HEK293T (cell line): ENCODE measurements around the gene DNASE1L1.

ENCODE experiments used
- CTCF ChIA-PET: fragments of 350-600 bp; formaldehyde crosslinking; extraction: SDS; loops from one replicate; lab custom pipeline; 2021; ENCODE audit warnings: antibody characterized with exemption, inconsistent platforms; lab: Yijun Ruan, JAX
- POLR2A ChIA-PET: fragments of 350-600 bp; formaldehyde crosslinking; extraction: SDS; loops from one replicate; lab custom pipeline; 2020; ENCODE audit warnings: antibody characterized with exemption, inconsistent platforms; lab: Yijun Ruan, JAX
- DNase-seq: peaks from one replicate; pipeline ENCODE4 v3.0.0; 2012; ENCODE audit warnings: mixed read lengths; ENCODE audit errors: extremely low spot score
- ARNT ChIP-seq: fragments of 450-650 bp; IDR thresholded peaks from 2 replicates; pipeline ENCODE4 v1.6.1; 2017; ENCODE audit warnings: mild to moderate bottlenecking
- BHLHE40 ChIP-seq: fragments of 450-650 bp; IDR thresholded peaks from 2 replicates; pipeline ENCODE4 v1.6.1; 2016; ENCODE audit warnings: mild to moderate bottlenecking, moderate library complexity, borderline replicate concordance
- CTBP1 ChIP-seq: fragments of 450-650 bp; IDR thresholded peaks from 2 replicates; pipeline ENCODE4 v1.6.1; 2016; ENCODE audit warnings: borderline replicate concordance
- ELF4 ChIP-seq: fragments of 450-650 bp; IDR thresholded peaks from 2 replicates; pipeline ENCODE4 v1.6.1; 2017; ENCODE audit warnings: antibody characterized with exemption
- FOXA1 ChIP-seq: fragments of 450-650 bp; IDR thresholded peaks from 2 replicates; pipeline ENCODE4 v1.6.1; 2016; ENCODE audit warnings: mild to moderate bottlenecking
- FOXK2 ChIP-seq: fragments of 450-650 bp; IDR thresholded peaks from 2 replicates; pipeline ENCODE4 v1.6.1; 2016; ENCODE audit warnings: mild to moderate bottlenecking
- FOXM1 ChIP-seq: fragments of 450-650 bp; IDR thresholded peaks from 2 replicates; pipeline ENCODE4 v1.6.1; 2017; ENCODE audit warnings: mild to moderate bottlenecking, borderline replicate concordance
- HDGF ChIP-seq: fragments of 450-650 bp; IDR thresholded peaks from 2 replicates; pipeline ENCODE4 v1.6.1; 2017; ENCODE audit warnings: antibody characterized with exemption, borderline replicate concordance
- L3MBTL2 ChIP-seq: fragments of 450-650 bp; conservative IDR thresholded peaks from 2 replicates; pipeline ENCODE4 v1.6.1; 2016; ENCODE audit warnings: mild to moderate bottlenecking
- LEF1 ChIP-seq: fragments of 450-650 bp; IDR thresholded peaks from 2 replicates; pipeline ENCODE4 v1.6.1; 2017; ENCODE audit warnings: mild to moderate bottlenecking, borderline replicate concordance
- NFRKB ChIP-seq: fragments of 450-650 bp; IDR thresholded peaks from 2 replicates; pipeline ENCODE4 v1.6.1; 2016; ENCODE audit warnings: mild to moderate bottlenecking, moderate library complexity
- SP1 ChIP-seq: fragments of 450-650 bp; IDR thresholded peaks from 2 replicates; pipeline ENCODE4 v1.6.1; 2017
- SUZ12 ChIP-seq: fragments of 450-650 bp; IDR thresholded peaks from 2 replicates; pipeline ENCODE4 v1.6.1; 2016; ENCODE audit warnings: mild to moderate bottlenecking
- TARDBP ChIP-seq: fragments of 450-650 bp; IDR thresholded peaks from 2 replicates; pipeline ENCODE4 v1.6.1; 2016
- ZNF384 ChIP-seq: fragments of 450-650 bp; IDR thresholded peaks from 2 replicates; pipeline ENCODE4 v1.6.1; 2016
- TF ChIP-seq, protein P1 (sequence below): fragments of 450-650 bp; IDR thresholded peaks from 2 replicates; pipeline ENCODE4 v1.6.1; 2016

The DNASE1L1 gene

GRCh38 chrX:154419189-154419588, 10.1 kb upstream of the DNASE1L1 start:
- CTCF ChIA-PET, result no interaction called here
- no peak for DNase-seq
- no peak for TF ChIP-seq HDGF
- no peak for TF ChIP-seq FOXM1
- TF ChIP-seq ARNT, result no peak
- TF ChIP-seq, protein P1, sequence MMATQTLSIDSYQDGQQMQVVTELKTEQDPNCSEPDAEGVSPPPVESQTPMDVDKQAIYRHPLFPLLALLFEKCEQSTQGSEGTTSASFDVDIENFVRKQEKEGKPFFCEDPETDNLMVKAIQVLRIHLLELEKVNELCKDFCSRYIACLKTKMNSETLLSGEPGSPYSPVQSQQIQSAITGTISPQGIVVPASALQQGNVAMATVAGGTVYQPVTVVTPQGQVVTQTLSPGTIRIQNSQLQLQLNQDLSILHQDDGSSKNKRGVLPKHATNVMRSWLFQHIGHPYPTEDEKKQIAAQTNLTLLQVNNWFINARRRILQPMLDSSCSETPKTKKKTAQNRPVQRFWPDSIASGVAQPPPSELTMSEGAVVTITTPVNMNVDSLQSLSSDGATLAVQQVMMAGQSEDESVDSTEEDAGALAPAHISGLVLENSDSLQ, result no peak
- no peak for TF ChIP-seq SP1
- no peak for TF ChIP-seq ELF4
- TF ChIP-seq NFRKB, result no peak
- no peak for TF ChIP-seq L3MBTL2
- no peak for TF ChIP-seq FOXA1
- POLR2A ChIA-PET, result no interaction called here

DNA sequence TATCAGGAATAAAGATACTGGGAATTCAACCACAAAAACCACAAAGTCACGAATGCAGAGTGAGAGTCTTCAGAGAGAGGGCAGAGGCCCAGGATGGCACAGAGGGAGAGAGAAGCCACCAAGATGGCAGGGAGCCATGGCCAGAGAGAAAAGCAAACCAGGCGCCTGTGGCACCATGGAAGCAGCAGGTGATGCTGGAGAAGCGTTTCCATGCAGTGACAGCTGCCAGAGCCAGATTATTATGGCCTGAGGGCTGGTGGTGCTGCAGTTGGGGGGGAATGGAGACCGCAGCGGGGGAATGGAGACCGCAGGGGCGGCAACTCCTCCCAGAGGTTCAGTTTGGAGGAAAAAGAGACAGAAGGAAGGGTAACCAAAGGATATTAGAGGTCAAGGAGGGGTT, 8.1 kb upstream of the DNASE1L1 start:
- CTCF ChIA-PET, result no interaction called here
- TF ChIP-seq CTBP1 (no peak), FOXK2 (no peak), LEF1 (no peak)
- DNase-seq, result no peak
- POLR2A ChIA-PET, result no interaction called here

GRCh38 chrX:154413142-154413541, 4.1 kb upstream of the DNASE1L1 start:
- no peak for DNase-seq
- CTCF ChIA-PET, result no interaction called here
- POLR2A ChIA-PET, result interaction anchor here (1.6 kb wide), 1 partner anchor 8 kb away, joined by 13 read pairs; no protein-coding TSS in a partner anchor
- TF ChIP-seq SP1 (no peak), FOXM1 (no peak), HDGF (no peak), ARNT (no peak), ELF4 (no peak), SUZ12 (no peak), CTBP1 (no peak), FOXA1 (no peak), ZNF384 (no peak), L3MBTL2 (no peak), FOXK2 (no peak), TARDBP (no peak), LEF1 (no peak), NFRKB (no peak), BHLHE40 (no peak)
- TF ChIP-seq, protein P1, result no peak

GRCh38 chrX:154412468-154412867, 3.4 kb upstream of the DNASE1L1 start:
- no peak for DNase-seq
- ChIA-PET CTCF (no interaction called here), POLR2A (interaction anchor here (0.6 to 2.7 kb wide), 22 partner anchors 8 to 135 kb away, joined by 3 to 14 read pairs (median 5); partner anchors contain the start of genes ATP6AP1, FAM50A, IKBKG and PLXNA3)
- TF ChIP-seq TARDBP, result no peak
- no peak for TF ChIP-seq HDGF
- no peak for TF ChIP-seq FOXA1
- TF ChIP-seq LEF1, result no peak
- no peak for TF ChIP-seq NFRKB
- TF ChIP-seq, protein P1, result no peak

DNA sequence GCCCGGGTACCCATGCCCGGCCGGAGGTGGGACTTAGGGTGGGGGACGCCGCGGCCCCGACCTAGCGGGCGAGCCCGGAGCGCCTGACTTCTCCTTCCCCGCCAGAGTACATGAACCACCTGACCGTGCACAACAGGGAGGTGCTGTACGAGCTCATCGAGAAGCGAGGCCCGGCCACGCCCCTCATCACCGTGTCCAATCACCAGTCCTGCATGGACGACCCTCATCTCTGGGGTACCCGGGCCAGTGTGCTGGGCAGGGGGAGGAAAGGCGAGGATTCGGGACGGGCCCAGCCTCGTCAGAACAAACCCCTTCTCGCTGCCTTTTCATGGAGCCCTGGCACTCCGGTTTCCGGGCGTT, 2.9 kb upstream of the DNASE1L1 start:
- CTCF ChIA-PET, result no interaction called here
- POLR2A ChIA-PET, result interaction anchor here (0.6 to 2.7 kb wide), 22 partner anchors 9 to 135 kb away, joined by 3 to 14 read pairs (median 5); partner anchors contain the start of genes ATP6AP1, FAM50A, IKBKG and PLXNA3
- peak; percentile 74 for DNase-seq
- TF ChIP-seq HDGF, result 0 out of 2 replicates have a peak, but pooled peaks have one; percentile 50
- TF ChIP-seq ZNF384, result no peak
- no peak for TF ChIP-seq FOXA1
- TF ChIP-seq TARDBP, result no peak
- no peak for TF ChIP-seq ELF4
- TF ChIP-seq L3MBTL2, result peak; percentile 31; the same call in 1 of the 2 replicates

DNA sequence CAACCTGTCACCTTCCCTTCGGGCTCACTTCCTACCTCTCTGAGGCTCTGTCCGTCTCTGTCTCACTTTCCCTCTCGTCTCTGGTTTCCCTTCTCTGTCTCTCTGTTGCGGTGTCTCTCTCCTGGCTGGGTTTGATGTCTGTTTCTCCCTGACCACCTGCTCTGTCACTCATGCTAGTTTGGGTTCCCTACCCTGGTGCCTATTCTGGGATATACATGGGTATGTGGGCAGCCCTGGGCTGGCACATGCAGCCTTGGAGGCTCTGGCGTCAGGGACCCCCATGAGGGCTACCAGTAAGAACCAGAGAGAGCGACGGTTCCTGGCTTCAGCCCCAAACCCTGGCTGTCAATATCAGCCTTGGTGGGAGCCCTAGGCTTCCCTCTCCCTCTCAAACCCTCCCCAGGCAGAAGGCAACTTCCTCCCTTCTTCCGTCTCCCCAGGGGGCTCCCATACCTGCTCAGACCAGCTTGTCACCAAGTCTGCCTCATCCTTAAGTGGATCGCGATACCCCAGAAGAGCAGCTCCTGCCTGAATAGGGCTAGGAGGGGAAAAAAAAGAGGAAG, 314 bp downstream of the DNASE1L1 start:
- no peak for DNase-seq
- CTCF ChIA-PET, result interaction anchor here (0.9 kb wide), 1 partner anchor 18 kb away, joined by 3 read pairs; no protein-coding TSS in a partner anchor
- POLR2A ChIA-PET, result interaction anchor here (0.6 to 4.1 kb wide), 4 partner anchors 10 to 82 kb away, joined by 3 to 40 read pairs (median 3); partner anchors contain the start of genes RPL10 and SLC10A3
- TF ChIP-seq TARDBP (no peak), CTBP1 (no peak), HDGF (no peak), SUZ12 (no peak), FOXA1 (no peak), SP1 (no peak)
- TF ChIP-seq, protein P1, result no peak
